ENCODE measurements around the gene CFDP1. TPM values are rescaled to one million over a fixed set of nuclear protein-coding genes. Genes with fewer than 3 reads are reported as not detected.

The CFDP1 gene
- total RNA-seq, 1 experiment from 2014 or later = 64.1 TPM

- H3K4me1 Mint-ChIP-seq (ENCODE audit: low read depth, unreplicated experiment) = peaks cover 9% of the 10 kb centered on the region
- no peak for TF ChIP-seq CTCF (IDR thresholded peaks at IDR 0.05; ENCODE audit: unreplicated experiment)
- CTCF ChIA-PET = interaction anchor here (0.6 kb wide), 1 partner anchor 55 kb away, joined by 6 read pairs; no protein-coding TSS in a partner anchor
Measured at GRCh38 chr16:75288596-75289120, 144.6 kb downstream of the CFDP1 start.

GRCh38 chr16:75288181-75288580 is 145.1 kb downstream of the CFDP1 start:
- H3K4me1 Mint-ChIP-seq (ENCODE audit: low read depth, unreplicated experiment) = peaks cover 9% of the 10 kb centered on the region
- peaks cover 6% of the 10 kb centered on the region for H3K36me3 Mint-ChIP-seq (ENCODE audit: insufficient read depth, unreplicated experiment)
- no peak for TF ChIP-seq CTCF (IDR thresholded peaks at IDR 0.05; ENCODE audit: unreplicated experiment)
- H3K4me3 Mint-ChIP-seq (ENCODE audit: low read depth, unreplicated experiment) = no peak overlapping the region
- H3K9me3 Mint-ChIP-seq (ENCODE audit: low read depth, unreplicated experiment) = no peaks in the 10 kb centered on the region
- intact Hi-C loops (cut with micrococcal nuclease; ENCODE audit: unreplicated experiment) = no loop called here
- H3K27ac Mint-ChIP-seq (ENCODE audit: unreplicated experiment) = no peak overlapping the region
- no TSS peak for BruUV-seq (replicated peaks)
- H3K27me3 Mint-ChIP-seq (ENCODE audit: unreplicated experiment) = no peaks in the 10 kb centered on the region
- CTCF ChIA-PET = interaction anchor here (0.6 kb wide), 2 partner anchors 11 to 54 kb away, joined by 4 to 6 read pairs; no protein-coding TSS in a partner anchor
- no peak for DNase-seq

More at GRCh38 chr16:75288596-75289120, 144.6 kb downstream of the CFDP1 start:
- Mint-ChIP-seq H3K27me3 (ENCODE audit: unreplicated experiment) (no peaks in the 10 kb centered on the region), H3K9me3 (ENCODE audit: low read depth, unreplicated experiment) (no peaks in the 10 kb centered on the region), H3K27ac (ENCODE audit: unreplicated experiment) (no peak overlapping the region), H3K4me3 (ENCODE audit: low read depth, unreplicated experiment) (no peak overlapping the region), H3K36me3 (ENCODE audit: insufficient read depth, unreplicated experiment) (peaks cover 6% of the 10 kb centered on the region)
- BruUV-seq (replicated peaks) = no TSS peak
- intact Hi-C loops (cut with micrococcal nuclease; ENCODE audit: unreplicated experiment) = no loop called here
- DNase-seq = no peak

- no peak for TF ChIP-seq CTCF (IDR thresholded peaks at IDR 0.05; ENCODE audit: unreplicated experiment)
- no peak for DNase-seq
- no peak overlapping the region for H3K27ac Mint-ChIP-seq (ENCODE audit: unreplicated experiment)
- H3K4me3 Mint-ChIP-seq (ENCODE audit: low read depth, unreplicated experiment) = no peak overlapping the region
- CTCF ChIA-PET = interaction anchor here (0.6 kb wide), 2 partner anchors 11 to 54 kb away, joined by 4 to 6 read pairs; no protein-coding TSS in a partner anchor
- BruUV-seq (replicated peaks) = no TSS peak
- H3K27me3 Mint-ChIP-seq (ENCODE audit: unreplicated experiment) = no peaks in the 10 kb centered on the region
- peaks cover 9% of the 10 kb centered on the region for H3K4me1 Mint-ChIP-seq (ENCODE audit: low read depth, unreplicated experiment)
- intact Hi-C loops (cut with micrococcal nuclease; ENCODE audit: unreplicated experiment) = no loop called here
- peaks cover 6% of the 10 kb centered on the region for H3K36me3 Mint-ChIP-seq (ENCODE audit: insufficient read depth, unreplicated experiment)
- H3K9me3 Mint-ChIP-seq (ENCODE audit: low read depth, unreplicated experiment) = no peaks in the 10 kb centered on the region
Measured at GRCh38 chr16:75287708-75288107, 145.6 kb downstream of the CFDP1 start.

GRCh38 chr16:75286389-75286788 is 146.9 kb downstream of the CFDP1 start:
- peaks cover 6% of the 10 kb centered on the region for H3K36me3 Mint-ChIP-seq (ENCODE audit: insufficient read depth, unreplicated experiment)
- H3K4me3 Mint-ChIP-seq (ENCODE audit: low read depth, unreplicated experiment) = no peak overlapping the region
- CTCF ChIA-PET = no interaction called here
- BruUV-seq (replicated peaks) = no TSS peak
- peaks cover 9% of the 10 kb centered on the region for H3K4me1 Mint-ChIP-seq (ENCODE audit: low read depth, unreplicated experiment)
- intact Hi-C loops (cut with micrococcal nuclease; ENCODE audit: unreplicated experiment) = no loop called here
- H3K9me3 Mint-ChIP-seq (ENCODE audit: low read depth, unreplicated experiment) = no peaks in the 10 kb centered on the region
- no peaks in the 10 kb centered on the region for H3K27me3 Mint-ChIP-seq (ENCODE audit: unreplicated experiment)
- TF ChIP-seq CTCF (IDR thresholded peaks at IDR 0.05; ENCODE audit: unreplicated experiment) = no peak
- H3K27ac Mint-ChIP-seq (ENCODE audit: unreplicated experiment) = no peak overlapping the region
- DNase-seq = no peak

All from Calu3 (cell line).